Endodermal cell (in vitro differentiated cells): ENCODE results near the gene TMPRSS11D. TPM values are rescaled to one million over a fixed set of nuclear protein-coding genes. Genes with fewer than 3 reads are reported as not detected.

Experiments used
- DNase-seq: peaks from one replicate; pipeline ENCODE4 v3.0.0-alpha.2; 2017
- H3K27ac ChIP-seq: 2 replicates; pipeline ENCODE4 v1.5.1; 2013; ENCODE audit warnings: mild to moderate bottlenecking, low read depth, low read length, moderate library complexity
- H3K27me3 ChIP-seq: 2 replicates; pipeline ENCODE4 v1.6.1; 2013; ENCODE audit warnings: mild to moderate bottlenecking, low read length, moderate library complexity; ENCODE audit not compliant: insufficient read depth, control insufficient read depth, poor library complexity, severe bottlenecking
- H3K36me3 ChIP-seq: 2 replicates; pipeline ENCODE4 v1.7.0; 2013; ENCODE audit warnings: mild to moderate bottlenecking, low read length, moderate library complexity; ENCODE audit not compliant: control insufficient read depth, insufficient read depth
- H3K4me1 ChIP-seq: one replicate; pipeline ENCODE4 v1.7.0; 2013; ENCODE audit warnings: low read length; ENCODE audit not compliant: control insufficient read depth, insufficient read depth
- H3K4me3 ChIP-seq: 2 replicates; pipeline ENCODE4 v1.5.1; 2013; ENCODE audit warnings: mild to moderate bottlenecking, low read length, moderate library complexity
- H3K9ac ChIP-seq: 2 replicates; pipeline ENCODE4 v1.6.1; 2013; ENCODE audit warnings: mild to moderate bottlenecking, low read length, moderate library complexity; ENCODE audit not compliant: poor library complexity, severe bottlenecking; ENCODE audit errors: extremely low read depth
- H3K9me3 ChIP-seq: 2 replicates; pipeline ENCODE4 v1.6.1; 2013; ENCODE audit warnings: mild to moderate bottlenecking, low read length, moderate library complexity; ENCODE audit not compliant: control insufficient read depth
- H3K27ac Mint-ChIP-seq: 2 replicates; pipeline ENCODE4 v1.8.0; 2020; ENCODE audit warnings: mixed read lengths
- H3K27me3 Mint-ChIP-seq: 2 replicates; pipeline ENCODE4 v1.8.0; 2021; ENCODE audit warnings: mild to moderate bottlenecking, mixed read lengths; ENCODE audit not compliant: insufficient read depth
- H3K36me3 Mint-ChIP-seq: 2 replicates; pipeline ENCODE4 v1.8.0; 2020; ENCODE audit warnings: low read depth, mixed read lengths
- H3K4me1 Mint-ChIP-seq: 2 replicates; pipeline ENCODE4 v1.8.0; 2020; ENCODE audit warnings: mixed read lengths
- H3K4me3 Mint-ChIP-seq: 2 replicates; pipeline ENCODE4 v1.8.0; 2020; ENCODE audit warnings: mild to moderate bottlenecking, moderate library complexity, mixed read lengths
- H3K9me3 Mint-ChIP-seq: 2 replicates; pipeline ENCODE4 v1.8.0; 2020; ENCODE audit warnings: mild to moderate bottlenecking, mixed read lengths
- WGBS, 2 experiments: methylation state at CpG; one replicate each; pipeline versions ENCODE4 v1.1.5 to v1.1.7; 2013; ENCODE audit warnings: missing lambda C conversion rate in 2 of 2, mixed read lengths in 1 of 2; ENCODE audit not compliant: insufficient coverage in 1 of 2, insufficient read length in 1 of 2; 5-methylcytosine and 5-hydroxymethylcytosine counted together
- total RNA-seq, 2 donors: library from RNA; stranded (reverse); fragmentation: NEBNext Ultra II Directional in 1 of 2; extraction: Animal tissue kit (Norgen Biotek cat#: 25700) in 1 of 2; gene quantifications; 2 replicates in 1 of 2; 3 replicates in 1 of 2; pipeline ENCODE4 v1.2.1, GENCODE V29; 2021
- TF ChIP-seq, protein P1 (sequence below): fragments of 200-600 bp; sonication (generic); conservative IDR thresholded peaks from 2 replicates; pipeline ENCODE4 v1.5.0; 2021; ENCODE audit warnings: antibody characterized with exemption, mild to moderate bottlenecking

TMPRSS11D gene
- total RNA-seq, 2 donors from 2014 or later, result not detected

DNA sequence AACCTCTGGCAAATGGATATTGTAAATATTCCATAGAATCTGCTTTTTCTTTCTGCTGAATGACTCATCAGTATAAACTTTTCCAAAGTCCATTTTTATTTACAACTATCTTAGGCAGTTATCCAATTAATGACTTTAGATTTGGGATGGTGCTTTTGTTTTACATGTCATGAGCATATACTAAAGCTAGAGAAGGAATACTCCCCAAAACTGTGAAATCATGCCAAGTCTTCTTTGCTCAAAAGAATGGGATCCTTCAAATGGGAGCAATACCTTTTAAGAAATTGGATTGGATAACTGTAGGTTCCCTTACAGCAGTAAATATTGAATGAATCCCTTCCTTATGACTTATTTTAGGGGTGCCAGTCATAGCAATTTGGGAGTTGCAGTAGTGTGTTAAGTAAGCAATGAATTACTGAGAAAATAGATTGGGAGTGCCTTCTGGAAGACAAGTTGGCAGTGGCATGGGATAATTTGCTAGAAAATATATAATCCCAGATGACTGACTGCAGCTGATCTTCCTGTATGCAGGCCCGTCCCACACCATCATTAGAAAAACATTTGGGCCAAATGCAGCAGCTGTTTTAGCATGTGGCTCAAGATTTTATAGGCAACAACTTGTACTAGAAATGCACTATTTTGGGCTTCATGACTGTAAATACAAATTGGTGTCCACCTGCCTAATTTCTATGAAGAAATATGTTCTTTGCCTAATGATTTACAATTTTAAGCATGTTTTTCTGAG is 2.8 kb downstream of the TMPRSS11D start:
- no peak for DNase-seq
- H3K4me1 Mint-ChIP-seq, result no peaks in the 10 kb centered on the region
- no peaks in the 10 kb centered on the region for H3K9me3 Mint-ChIP-seq
- H3K4me1 ChIP-seq, result peaks cover 3% of the 10 kb centered on the region
- no peak overlapping the region for H3K27ac ChIP-seq
- H3K36me3 ChIP-seq, result no peaks in the 10 kb centered on the region
- no peak overlapping the region for H3K27ac Mint-ChIP-seq
- no peak overlapping the region for H3K9ac ChIP-seq
- no peak overlapping the region for H3K4me3 ChIP-seq
- no peaks in the 10 kb centered on the region for H3K36me3 Mint-ChIP-seq
- H3K27me3 ChIP-seq, result no peaks in the 10 kb centered on the region
- TF ChIP-seq, protein P1, sequence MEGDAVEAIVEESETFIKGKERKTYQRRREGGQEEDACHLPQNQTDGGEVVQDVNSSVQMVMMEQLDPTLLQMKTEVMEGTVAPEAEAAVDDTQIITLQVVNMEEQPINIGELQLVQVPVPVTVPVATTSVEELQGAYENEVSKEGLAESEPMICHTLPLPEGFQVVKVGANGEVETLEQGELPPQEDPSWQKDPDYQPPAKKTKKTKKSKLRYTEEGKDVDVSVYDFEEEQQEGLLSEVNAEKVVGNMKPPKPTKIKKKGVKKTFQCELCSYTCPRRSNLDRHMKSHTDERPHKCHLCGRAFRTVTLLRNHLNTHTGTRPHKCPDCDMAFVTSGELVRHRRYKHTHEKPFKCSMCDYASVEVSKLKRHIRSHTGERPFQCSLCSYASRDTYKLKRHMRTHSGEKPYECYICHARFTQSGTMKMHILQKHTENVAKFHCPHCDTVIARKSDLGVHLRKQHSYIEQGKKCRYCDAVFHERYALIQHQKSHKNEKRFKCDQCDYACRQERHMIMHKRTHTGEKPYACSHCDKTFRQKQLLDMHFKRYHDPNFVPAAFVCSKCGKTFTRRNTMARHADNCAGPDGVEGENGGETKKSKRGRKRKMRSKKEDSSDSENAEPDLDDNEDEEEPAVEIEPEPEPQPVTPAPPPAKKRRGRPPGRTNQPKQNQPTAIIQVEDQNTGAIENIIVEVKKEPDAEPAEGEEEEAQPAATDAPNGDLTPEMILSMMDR, result no peak
- H3K4me3 Mint-ChIP-seq, result no peak overlapping the region
- H3K27me3 Mint-ChIP-seq, result no peaks in the 10 kb centered on the region
- 67 to 93% methylated on average over 1 of the region's 1 CpG for WGBS, 2 experiments
- H3K9me3 ChIP-seq, result no peaks in the 10 kb centered on the region

DNA sequence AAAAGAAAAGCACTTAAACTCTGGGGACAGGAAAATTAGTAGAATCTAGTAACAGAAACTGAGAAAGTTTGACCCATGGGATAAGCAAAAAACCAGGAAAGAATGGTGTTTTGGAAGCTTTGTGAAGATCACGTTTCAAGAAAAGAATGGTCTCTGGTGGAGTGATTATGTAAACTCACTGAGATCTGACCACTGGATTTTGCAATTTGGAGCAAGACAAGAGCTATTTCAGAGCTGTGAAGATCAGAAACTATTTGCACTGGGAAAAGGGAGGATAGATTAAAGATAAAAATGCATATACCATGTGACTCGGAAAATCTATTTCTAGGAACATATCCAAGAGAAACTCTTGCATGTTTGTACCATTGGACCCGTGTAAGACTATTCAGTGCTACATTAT is 4.3 kb downstream of the TMPRSS11D start:
- Histone ChIP-seq H3K27ac (no peak overlapping the region), H3K9ac (no peak overlapping the region), H3K4me3 (no peak overlapping the region), H3K36me3 (no peaks in the 10 kb centered on the region), H3K27me3 (no peaks in the 10 kb centered on the region), H3K4me1 (peaks cover 3% of the 10 kb centered on the region), H3K9me3 (no peaks in the 10 kb centered on the region)
- Mint-ChIP-seq H3K27me3 (no peaks in the 10 kb centered on the region), H3K4me3 (no peak overlapping the region), H3K36me3 (no peaks in the 10 kb centered on the region), H3K27ac (no peak overlapping the region), H3K4me1 (peaks cover 2% of the 10 kb centered on the region), H3K9me3 (no peaks in the 10 kb centered on the region)
- WGBS, 2 experiments, result 90% methylated on average over 2 to 3 of the region's 3 CpGs
- no peak for DNase-seq
- TF ChIP-seq, protein P1, result no peak

DNA sequence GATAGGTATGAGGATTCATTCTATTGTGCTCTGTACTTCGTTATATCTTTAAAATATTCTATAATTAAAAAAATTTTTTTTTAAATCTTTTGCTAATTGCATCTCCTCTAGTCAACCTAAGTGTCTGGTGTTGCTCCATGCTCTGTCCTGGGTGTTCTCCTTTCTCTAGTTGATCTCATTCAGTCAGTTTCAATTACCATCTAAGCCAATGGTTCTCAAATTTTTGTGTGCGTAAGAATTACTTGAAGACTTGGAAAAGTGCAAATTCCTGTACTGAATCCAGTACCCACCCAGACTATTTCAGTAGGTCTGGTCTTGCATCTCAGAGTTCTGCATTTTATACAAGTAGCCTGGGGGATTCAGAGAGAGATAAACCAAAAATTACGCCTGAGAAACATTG is 6.7 kb downstream of the TMPRSS11D start:
- no peaks in the 10 kb centered on the region for H3K36me3 ChIP-seq
- no peak overlapping the region for H3K4me3 Mint-ChIP-seq
- WGBS, 2 experiments, result 98 to 100% methylated on average over 1 to 2 of the region's 3 CpGs
- H3K9ac ChIP-seq, result no peak overlapping the region
- H3K9me3 ChIP-seq, result no peaks in the 10 kb centered on the region
- DNase-seq, result no peak
- H3K27me3 ChIP-seq, result no peaks in the 10 kb centered on the region
- H3K4me1 ChIP-seq, result peaks cover 3% of the 10 kb centered on the region
- peaks cover 2% of the 10 kb centered on the region for H3K4me1 Mint-ChIP-seq
- TF ChIP-seq, protein P1, result no peak
- no peak overlapping the region for H3K27ac Mint-ChIP-seq
- H3K27me3 Mint-ChIP-seq, result no peaks in the 10 kb centered on the region
- no peak overlapping the region for H3K4me3 ChIP-seq
- H3K36me3 Mint-ChIP-seq, result no peaks in the 10 kb centered on the region
- H3K27ac ChIP-seq, result no peak overlapping the region
- H3K9me3 Mint-ChIP-seq, result no peaks in the 10 kb centered on the region
